Astrocyte (in vitro differentiated cells and primary cell): ENCODE results near the gene ACOX2.

Source experiments
- CTCF ChIP-seq: IDR thresholded peaks from 2 replicates; pipeline ENCODE4 v1.5.1; 2011; ENCODE audit warnings: low read depth, mild to moderate bottlenecking, inconsistent platforms, low read length, moderate library complexity; ENCODE audit not compliant: insufficient read depth
- EZH2 ChIP-seq: IDR thresholded peaks from 2 replicates; pipeline ENCODE4 v1.6.1; 2012; ENCODE audit warnings: mild to moderate bottlenecking, low read length, inconsistent platforms; ENCODE audit not compliant: insufficient read depth

GRCh38 chr3:58508437-58508836, 28.6 kb downstream of the ACOX2 start:
- no peak for TF ChIP-seq CTCF
- TF ChIP-seq EZH2: no peak
